HG03565 (cell line): Measurements from ENCODE around the gene SIK2.

ENCODE experiments used
- ATAC-seq: cut with Tn5 transposase; IDR thresholded peaks from one replicate; pipeline ENCODE4 v1.9.1; 2021; ENCODE audit warnings: mild to moderate bottlenecking, moderate library complexity; ENCODE audit not compliant: unreplicated experiment

The SIK2 gene

DNA sequence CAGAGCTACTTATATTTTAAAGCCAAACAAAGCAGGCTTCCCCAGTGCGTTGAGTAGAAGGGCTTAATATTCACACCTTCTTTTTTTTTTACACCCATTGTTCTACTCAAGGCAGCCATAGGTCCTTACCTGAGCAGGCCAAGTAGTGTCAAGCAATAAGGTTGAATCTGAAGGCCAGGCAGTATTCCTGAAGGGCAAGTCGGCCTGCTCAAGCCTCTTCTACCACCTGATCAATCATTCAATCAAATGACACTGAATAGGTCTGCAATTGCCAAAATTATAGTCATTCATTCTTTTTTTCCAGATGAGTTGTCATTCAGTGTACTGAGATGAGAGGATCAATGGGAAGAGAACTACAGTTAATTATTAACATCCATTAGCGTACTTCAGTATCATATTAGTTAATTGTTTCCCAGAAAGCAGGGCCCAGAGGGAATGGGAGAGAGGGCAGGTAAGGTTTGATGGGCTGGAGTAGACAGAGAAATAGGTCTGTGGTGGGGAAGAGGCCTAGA lies 175.9 kb downstream of the SIK2 start:
- no peak for ATAC-seq

DNA sequence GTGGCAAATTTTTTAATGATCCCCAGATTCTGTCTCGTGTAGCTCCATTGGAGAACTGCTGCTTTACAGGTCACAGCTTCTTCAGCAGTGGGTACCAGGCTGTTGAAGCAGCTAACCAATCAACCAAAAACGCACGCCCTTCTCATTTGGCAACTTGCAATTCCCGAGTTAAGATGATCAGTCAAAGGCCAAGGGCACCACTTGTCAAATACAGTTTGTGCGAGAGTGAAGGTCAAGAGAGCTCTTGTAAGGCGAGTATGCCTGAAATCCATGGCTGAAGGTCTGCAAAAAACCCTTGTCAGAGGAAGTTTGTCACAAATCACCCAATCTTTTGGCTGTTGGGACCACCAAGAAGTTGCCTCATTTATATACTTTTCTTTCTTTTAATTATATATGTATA lies 176.9 kb downstream of the SIK2 start:
- ATAC-seq, result no peak
